ENCODE data around the gene CDPF1. TPM values are rescaled to one million over a fixed set of nuclear protein-coding genes. Genes with fewer than 3 reads are reported as not detected.

The CDPF1 gene
- total RNA-seq, 1 donor from 2014 or later, result 5.7 TPM

DNA sequence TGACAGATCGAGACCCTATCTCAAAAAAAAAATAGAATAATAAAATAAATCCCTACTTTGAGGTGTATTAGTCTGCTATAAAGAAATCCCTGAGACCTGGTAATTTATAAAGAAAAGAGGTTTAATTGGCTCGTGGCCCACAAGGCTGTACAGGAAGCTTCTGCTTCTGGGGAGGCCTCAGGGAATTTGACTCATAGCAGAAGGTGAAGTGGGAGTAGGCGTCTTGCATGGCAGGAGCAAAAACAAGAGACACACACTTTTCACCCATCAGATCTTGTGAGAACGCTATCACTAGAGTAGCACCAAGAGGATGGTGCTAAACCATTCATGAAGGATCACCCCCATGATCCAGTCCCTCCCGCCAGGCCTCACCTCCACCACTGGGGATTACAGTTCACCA, 29.2 kb downstream of the CDPF1 start:
- no peak overlapping the region for H3K27ac Mint-ChIP-seq (ENCODE audit: unreplicated experiment)
- H2AFZ ChIP-seq (ENCODE audit: low read depth, low read length), result no peak overlapping the region

DNA sequence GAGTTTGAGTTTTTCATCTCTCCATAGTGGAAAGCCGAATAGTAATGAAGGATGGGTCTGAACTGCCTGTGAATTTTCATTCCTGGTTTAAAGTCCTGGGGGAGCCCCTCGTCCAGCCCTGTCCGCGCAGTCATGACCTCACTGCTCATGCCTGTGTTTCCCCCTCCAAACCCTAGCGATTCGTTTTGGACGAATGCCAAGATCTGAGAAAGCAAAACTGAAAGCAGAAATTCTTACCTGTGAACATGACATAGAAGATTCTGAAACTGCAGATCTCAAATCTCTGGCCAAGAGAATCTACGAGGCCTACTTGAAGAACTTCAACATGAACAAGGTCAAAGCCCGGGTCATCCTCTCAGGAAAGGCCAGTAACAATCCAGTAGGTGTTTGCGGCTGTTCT, 30.5 kb downstream of the CDPF1 start:
- FAIRE-seq (no peak), DNase-seq (ENCODE audit: low read depth) (no peak)
- H3K27me3 Mint-ChIP-seq (ENCODE audit: low read depth, unreplicated experiment), result no peaks in the 10 kb centered on the region
- no peak overlapping the region for H3K4me2 ChIP-seq (ENCODE audit: low read length)
- no peaks in the 10 kb centered on the region for H3K4me1 Mint-ChIP-seq (ENCODE audit: low read depth, unreplicated experiment)
- no peaks in the 10 kb centered on the region for H3K79me2 ChIP-seq (ENCODE audit: insufficient read depth, low read length)
- TF ChIP-seq EZH2 (IDR thresholded peaks at IDR 0.05; ENCODE audit: insufficient read depth, low read length) (no peak), CTCF (IDR thresholded peaks at IDR 0.05; ENCODE audit: insufficient read depth, low read depth, low read length) (no peak)
- H3K27ac Mint-ChIP-seq (ENCODE audit: unreplicated experiment), result no peak overlapping the region
- no peaks in the 10 kb centered on the region for H3K36me3 ChIP-seq (ENCODE audit: insufficient read depth, low read length)
- H3K27me3 ChIP-seq (ENCODE audit: insufficient read depth, low read length), result no peaks in the 10 kb centered on the region
- H3K9me3 Mint-ChIP-seq (ENCODE audit: unreplicated experiment), result peaks cover 1% of the 10 kb centered on the region
- no peak overlapping the region for H3K4me3 ChIP-seq (ENCODE audit: insufficient read depth, low read depth, low read length)
- H3K9me3 ChIP-seq (ENCODE audit: insufficient read depth, low read depth, low read length), result no peaks in the 10 kb centered on the region
- peaks cover 29% of the 10 kb centered on the region for H3K36me3 Mint-ChIP-seq (ENCODE audit: low read depth, unreplicated experiment)
- H3K9ac ChIP-seq (ENCODE audit: low read length), result no peak overlapping the region
- no peak overlapping the region for H3K4me3 Mint-ChIP-seq (ENCODE audit: unreplicated experiment)
- no peaks in the 10 kb centered on the region for H3K4me1 ChIP-seq (ENCODE audit: insufficient read depth, low read length)
- no peak overlapping the region for H3K27ac ChIP-seq (ENCODE audit: low read depth, low read length)
- no peak overlapping the region for H2AFZ ChIP-seq (ENCODE audit: low read depth, low read length)
- H4K20me1 ChIP-seq (ENCODE audit: insufficient read depth, low read length), result no peaks in the 10 kb centered on the region

More for the DNA sequence above, 29.2 kb downstream of the CDPF1 start:
- Histone ChIP-seq H3K36me3 (ENCODE audit: insufficient read depth, low read length) (no peaks in the 10 kb centered on the region), H3K79me2 (ENCODE audit: insufficient read depth, low read length) (no peaks in the 10 kb centered on the region), H3K9ac (ENCODE audit: low read length) (no peak overlapping the region), H4K20me1 (ENCODE audit: insufficient read depth, low read length) (no peaks in the 10 kb centered on the region), H3K27me3 (ENCODE audit: insufficient read depth, low read length) (no peaks in the 10 kb centered on the region), H3K9me3 (ENCODE audit: insufficient read depth, low read depth, low read length) (no peaks in the 10 kb centered on the region), H3K27ac (ENCODE audit: low read depth, low read length) (no peak overlapping the region), H3K4me3 (ENCODE audit: insufficient read depth, low read depth, low read length) (no peak overlapping the region), H3K4me2 (ENCODE audit: low read length) (no peak overlapping the region), H3K4me1 (ENCODE audit: insufficient read depth, low read length) (no peaks in the 10 kb centered on the region)
- DNase-seq (ENCODE audit: low read depth), result no peak
- Mint-ChIP-seq H3K27me3 (ENCODE audit: low read depth, unreplicated experiment) (no peaks in the 10 kb centered on the region), H3K4me1 (ENCODE audit: low read depth, unreplicated experiment) (no peaks in the 10 kb centered on the region), H3K36me3 (ENCODE audit: low read depth, unreplicated experiment) (peaks cover 28% of the 10 kb centered on the region), H3K9me3 (ENCODE audit: unreplicated experiment) (peaks cover 1% of the 10 kb centered on the region), H3K4me3 (ENCODE audit: unreplicated experiment) (no peak overlapping the region)
- TF ChIP-seq EZH2 (IDR thresholded peaks at IDR 0.05; ENCODE audit: insufficient read depth, low read length), result no peak
- no peak for TF ChIP-seq CTCF (IDR thresholded peaks at IDR 0.05; ENCODE audit: insufficient read depth, low read depth, low read length)
- FAIRE-seq, result no peak

DNA sequence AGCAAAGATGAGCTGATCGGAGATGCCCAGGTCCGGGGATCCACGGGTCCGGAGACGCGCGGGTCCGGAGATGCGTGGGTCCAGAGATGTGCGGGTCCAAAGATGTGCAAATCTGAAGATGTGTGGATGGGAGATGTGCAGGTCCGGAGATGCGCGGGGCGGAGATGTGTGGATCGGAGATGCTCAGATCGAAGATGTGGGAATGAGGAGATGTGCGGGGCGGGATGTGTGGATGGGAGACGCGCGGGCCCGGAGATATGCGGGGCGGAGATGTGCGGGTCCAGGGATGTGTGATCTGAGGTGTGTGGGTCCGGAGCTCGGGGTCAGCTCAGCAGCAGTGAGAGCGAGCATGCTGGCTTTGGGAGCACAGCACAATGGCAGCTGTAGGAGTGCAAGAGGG, 35.5 kb downstream of the CDPF1 start:
- FAIRE-seq, result no peak
- no peaks in the 10 kb centered on the region for H3K4me1 Mint-ChIP-seq (ENCODE audit: low read depth, unreplicated experiment)
- H3K27me3 ChIP-seq (ENCODE audit: insufficient read depth, low read length), result no peaks in the 10 kb centered on the region
- no peak overlapping the region for H3K27ac ChIP-seq (ENCODE audit: low read depth, low read length)
- peaks cover 4% of the 10 kb centered on the region for H3K9me3 ChIP-seq (ENCODE audit: insufficient read depth, low read depth, low read length)
- peaks cover 26% of the 10 kb centered on the region for H3K9me3 Mint-ChIP-seq (ENCODE audit: unreplicated experiment)
- no peak overlapping the region for H3K4me2 ChIP-seq (ENCODE audit: low read length)
- H3K9ac ChIP-seq (ENCODE audit: low read length), result no peak overlapping the region
- DNase-seq (ENCODE audit: low read depth), result no peak
- peaks cover 53% of the 10 kb centered on the region for H3K36me3 Mint-ChIP-seq (ENCODE audit: low read depth, unreplicated experiment)
- H3K4me1 ChIP-seq (ENCODE audit: insufficient read depth, low read length), result no peaks in the 10 kb centered on the region
- H3K4me3 Mint-ChIP-seq (ENCODE audit: unreplicated experiment), result no peak overlapping the region
- H2AFZ ChIP-seq (ENCODE audit: low read depth, low read length), result no peak overlapping the region
- TF ChIP-seq EZH2 (IDR thresholded peaks at IDR 0.05; ENCODE audit: insufficient read depth, low read length) (no peak), CTCF (IDR thresholded peaks at IDR 0.05; ENCODE audit: insufficient read depth, low read depth, low read length) (no peak)
- no peaks in the 10 kb centered on the region for H3K36me3 ChIP-seq (ENCODE audit: insufficient read depth, low read length)
- no peaks in the 10 kb centered on the region for H4K20me1 ChIP-seq (ENCODE audit: insufficient read depth, low read length)
- H3K27me3 Mint-ChIP-seq (ENCODE audit: low read depth, unreplicated experiment), result no peaks in the 10 kb centered on the region
- H3K4me3 ChIP-seq (ENCODE audit: insufficient read depth, low read depth, low read length), result no peak overlapping the region
- H3K79me2 ChIP-seq (ENCODE audit: insufficient read depth, low read length), result no peaks in the 10 kb centered on the region
- no peak overlapping the region for H3K27ac Mint-ChIP-seq (ENCODE audit: unreplicated experiment)
